GM12878 (cell line): ENCODE results near the gene NIPAL3. TPM values are rescaled to one million over a fixed set of nuclear protein-coding genes. Genes with fewer than 3 reads are reported as not detected.

ENCODE experiments used
- ATAC-seq: fragments of 200-7000 bp; cut with Tn5 transposase; 3 replicates; pipeline ENCODE4 v1.9.1; 2020; ENCODE audit warnings: mild to moderate bottlenecking, moderate library complexity
- BruUV-seq: library from RNA; stranded (reverse); fragments of 400-500 nt; replicated peaks from 2 replicates; lab custom pipeline; 2021; lab: Mats Ljungman, UMichigan
- CTCF ChIA-PET: fragments of 300-600 bp; sonication (Branson Sonifier 250); formaldehyde crosslinking; extraction: SDS; loops from one replicate; lab custom pipeline; 2021; ENCODE audit warnings: inconsistent platforms; lab: Yijun Ruan, JAX
- POLR2A ChIA-PET: fragments of 350-600 bp; formaldehyde crosslinking; extraction: SDS; loops from one replicate; lab custom pipeline; 2021; ENCODE audit warnings: inconsistent platforms; lab: Charles Lee
- RAD21 ChIA-PET: fragments of 300-600 bp; sonication (Branson Sonifier 250); formaldehyde crosslinking; loops from one replicate; lab custom pipeline; 2023; ENCODE audit warnings: antibody characterized with exemption; ENCODE audit not compliant: unreplicated experiment; lab: Charles Lee
- SMC1A ChIA-PET: fragments of 300-600 bp; sonication (Branson Sonifier 250); formaldehyde crosslinking; loops from one replicate; lab custom pipeline; 2023; ENCODE audit not compliant: unreplicated experiment, uncharacterized antibody; lab: Charles Lee
- DNase-seq: peaks from one replicate; pipeline ENCODE4 v3.0.0-alpha.2; 2011; ENCODE audit warnings: low read depth, low spot score
- FAIRE-seq: peaks from 3 replicates; lab custom pipeline; 2011; peaks lifted over from hg19 to GRCh38; lab: Jason Lieb, UNC
- H2AFZ ChIP-seq: 2 replicates; pipeline ENCODE4 v1.6.0; 2011; ENCODE audit warnings: low read depth, low read length, control low read depth; ENCODE audit not compliant: control insufficient read depth
- H3K27ac ChIP-seq: 2 replicates; pipeline ENCODE4 v1.5.1; 2011; ENCODE audit warnings: control low read depth; ENCODE audit not compliant: control insufficient read depth, insufficient read depth
- H3K27me3 ChIP-seq, 2 experiments: replicated peaks in 1 of 2; 2 replicates each; pipeline versions ENCODE4 v1.6.0 to v1.6.1; 2011; ENCODE audit warnings: low read length in 1 of 2; ENCODE audit not compliant: control insufficient read depth in 2 of 2, insufficient read depth in 2 of 2
- H3K36me3 ChIP-seq, 2 experiments: 2 replicates each; pipeline ENCODE4 v1.5.1; 2011; ENCODE audit warnings: low read length in 1 of 2; ENCODE audit not compliant: control insufficient read depth in 2 of 2, insufficient read depth in 2 of 2
- H3K4me1 ChIP-seq: 2 replicates; pipeline ENCODE4 v1.6.1; 2011; ENCODE audit warnings: mild to moderate bottlenecking, low read length, moderate library complexity, mixed read lengths; ENCODE audit not compliant: control insufficient read depth, insufficient read depth
- H3K4me2 ChIP-seq: 2 replicates; pipeline ENCODE4 v1.6.0; 2011; ENCODE audit warnings: control low read depth; ENCODE audit not compliant: control insufficient read depth, insufficient read depth
- H3K4me3 ChIP-seq: fragments of 200-600 bp; sonication (generic); 2 replicates; pipeline ENCODE4 v1.5.1; 2016
- H3K79me2 ChIP-seq: 2 replicates; pipeline ENCODE4 v1.6.0; 2011; ENCODE audit warnings: low read length; ENCODE audit not compliant: control insufficient read depth, insufficient read depth
- H3K9ac ChIP-seq: 2 replicates; pipeline ENCODE4 v1.8.0; 2011; ENCODE audit warnings: low read length, control low read depth, mixed read lengths; ENCODE audit not compliant: control insufficient read depth, insufficient read depth
- H3K9me3 ChIP-seq: replicated peaks from 3 replicates; pipeline ENCODE4 v1.5.1; 2011; ENCODE audit warnings: mild to moderate bottlenecking, low read length; ENCODE audit not compliant: control insufficient read depth, insufficient read depth
- H4K20me1 ChIP-seq: 2 replicates; pipeline ENCODE4 v1.6.0; 2011; ENCODE audit not compliant: control insufficient read depth, insufficient read depth
- CTCF ChIP-seq, 3 experiments: IDR thresholded peaks in 2 of 3; conservative IDR thresholded peaks in 1 of 3; 2 replicates each; pipeline ENCODE4 v1.5.1; 2011; ENCODE audit warnings: low read depth in 3 of 3, low read length in 3 of 3, mild to moderate bottlenecking in 3 of 3, control low read depth in 2 of 3, moderate library complexity in 2 of 3, inconsistent platforms in 1 of 3, mixed read lengths in 1 of 3; ENCODE audit not compliant: control insufficient read depth in 2 of 3, insufficient read depth in 1 of 3; ENCODE audit errors: extremely low read depth in 1 of 3
- IRF5 ChIP-seq: fragments of 450-650 bp; IDR thresholded peaks from 2 replicates; pipeline ENCODE4 v1.6.1; 2017; ENCODE audit warnings: borderline replicate concordance
- JUNB ChIP-seq: IDR thresholded peaks from 2 replicates; pipeline ENCODE4 v1.6.1; 2016; ENCODE audit warnings: antibody characterized with exemption, mild to moderate bottlenecking
- MTA3 ChIP-seq: IDR thresholded peaks from 2 replicates; pipeline ENCODE4 v1.6.1; 2012; ENCODE audit warnings: low read length, inconsistent platforms, borderline replicate concordance
- NRF1 ChIP-seq: conservative IDR thresholded peaks from 2 replicates; pipeline ENCODE4 v1.6.1; 2011; ENCODE audit warnings: mild to moderate bottlenecking, low read depth, low read length, improper control_type of control experiment
- PAX5 ChIP-seq: IDR thresholded peaks from 2 replicates; pipeline ENCODE4 v1.6.1; 2011; ENCODE audit warnings: low read depth, low read length, borderline replicate concordance
- PBX3 ChIP-seq: IDR thresholded peaks from 2 replicates; pipeline ENCODE4 v1.6.1; 2011; ENCODE audit warnings: mild to moderate bottlenecking, low read depth, low read length, moderate library complexity; ENCODE audit not compliant: insufficient replicate concordance
- SREBF1 ChIP-seq: IDR thresholded peaks from 2 replicates; pipeline ENCODE4 v1.6.1; 2012; ENCODE audit warnings: mild to moderate bottlenecking, low read length
- SREBF2 ChIP-seq: IDR thresholded peaks from 2 replicates; pipeline ENCODE4 v1.6.1; 2012; ENCODE audit warnings: mild to moderate bottlenecking, low read length
- TBL1XR1 ChIP-seq: IDR thresholded peaks from 2 replicates; pipeline ENCODE4 v1.6.1; 2012; ENCODE audit warnings: low read depth, low read length, improper control_type of control experiment
- ZBTB4 ChIP-seq: fragments of 450-650 bp; formaldehyde crosslinking; IDR thresholded peaks from 2 replicates; pipeline ENCODE4 v1.4.0; 2022; ENCODE audit warnings: mild to moderate bottlenecking, moderate library complexity
- ZNF622 ChIP-seq: fragments of 450-650 bp; IDR thresholded peaks from 2 replicates; pipeline ENCODE4 v1.6.1; 2017; ENCODE audit warnings: mild to moderate bottlenecking, inconsistent platforms
- WGBS: methylation state at CpG from one replicate; pipeline ENCODE4 v1.1.6; 2016; ENCODE audit warnings: low lambda C conversion rate; ENCODE audit not compliant: insufficient replicate concordance, insufficient coverage; ENCODE audit errors: missing lambda C conversion rate; 5-methylcytosine and 5-hydroxymethylcytosine counted together
- in situ Hi-C: fragments of 300-500 bp; cut with MboI; formaldehyde crosslinking; loops from 9 replicates; pipeline ENCODE4 v1.14.3; 2018; ENCODE audit warnings: mixed read lengths
- intact Hi-C: fragments of 100-400 bp; cut with micrococcal nuclease; formaldehyde crosslinking; loops from one replicate; pipeline ENCODE4 v1.14.2; 2022; ENCODE audit not compliant: unreplicated experiment
- polyA plus RNA-seq, 11 experiments: library from polyadenylated mRNA; depleted of rRNA in 4 of 11; unstranded in 6 of 11; stranded (reverse) in 5 of 11; fragments of >200 nt; fragmentation: Nextera tagmentation in 4 of 11; fragmentation: Illumina TruSeq in 1 of 11; extraction: Ambion mirVana in 4 of 11; extraction: Trizol in 1 of 11; gene quantifications; 1 replicate in 1 of 11; 2 replicates in 10 of 11; pipeline versions ENCODE4 v1.2.1 to v1.2.3, GENCODE V29; 2011 to 2016; ENCODE audit warnings: inconsistent platforms in 2 of 11, missing spikeins in 2 of 11, low read depth in 1 of 11
- total RNA-seq, 4 experiments: library from RNA; depleted of rRNA in 3 of 4; stranded (reverse); fragments of >200 nt in 3 of 4; fragmentation: Illumina TruSeq in 1 of 4; extraction: Trizol in 1 of 4; gene quantifications; 2 replicates each; pipeline versions ENCODE4 v1.2.1 to v1.2.3, GENCODE V29; 2013 to 2021

Gene NIPAL3
- total and polyA plus RNA-seq, 10 of the 15 experiments (the other 5 are each of a cell fraction or from before 2014, with no cell fraction given), result 2.1 to 9.4 (median 4.2) TPM

GRCh38 chr1:24381256-24381655 is 34.3 kb upstream of the NIPAL3 start:
- no peak overlapping the region for H2AFZ ChIP-seq
- no peak overlapping the region for H3K27ac ChIP-seq
- H3K79me2 ChIP-seq, result no peaks in the 10 kb centered on the region
- ChIA-PET POLR2A (no interaction called here), CTCF (interaction anchor here (0.8 to 3.2 kb wide), 4 partner anchors 9 to 231 kb away, joined by 4 to 9 read pairs (median 8); no protein-coding TSS in a partner anchor), RAD21 (interaction anchor here (1.0 to 3.8 kb wide), 2 partner anchors 10 to 181 kb away, joined by 3 to 12 read pairs; no protein-coding TSS in a partner anchor), SMC1A (interaction anchor here (1.1 to 3.6 kb wide), 2 partner anchors 10 to 12 kb away, joined by 3 to 16 read pairs; no protein-coding TSS in a partner anchor)
- FAIRE-seq, result no peak
- no peak for DNase-seq
- no peak overlapping the region for H3K9ac ChIP-seq
- no peak overlapping the region for H3K4me3 ChIP-seq
- BruUV-seq, result no TSS peak
- no peaks in the 10 kb centered on the region for H3K27me3 ChIP-seq
- in situ Hi-C loops, result no loop called here
- no peaks in the 10 kb centered on the region for H3K36me3 ChIP-seq
- peaks cover 26% of the 10 kb centered on the region for H3K4me1 ChIP-seq
- no peak for ATAC-seq
- intact Hi-C loops, result no loop called here
- H4K20me1 ChIP-seq, result no peaks in the 10 kb centered on the region
- WGBS, result 96% methylated on average over 2 of the region's 2 CpGs
- H3K4me2 ChIP-seq, result no peak overlapping the region
- H3K9me3 ChIP-seq, result no peaks in the 10 kb centered on the region
- TF ChIP-seq TBL1XR1 (no peak), NRF1 (no peak), PBX3 (no peak), MTA3 (no peak), SREBF2 (no peak), SREBF1 (no peak), ZBTB4 (CRISPR knock-in tag) (no peak), ZNF622 (no peak), CTCF (IDR thresholded peaks at IDR 0.05 in 2 of 3, conservative IDR thresholded peaks at IDR 0.05 in 1 of 3; ENCODE audit: control insufficient read depth in 2 of 3, extremely low read depth in 1 of 3, insufficient read depth in 1 of 3, low read depth in 3 of 3, low read length in 3 of 3) (no peak), IRF5 (no peak), PAX5 (no peak), JUNB (no peak)
- TF ChIP-seq, all 136 proteins: peak for 0
